ENCODE results near the gene PPFIBP2.

Gene PPFIBP2

GRCh38 chr11:7488681-7489080, 25.1 kb upstream of the PPFIBP2 start:
- no peaks in the 10 kb centered on the region for H3K4me1 ChIP-seq (ENCODE audit: low read length)
- no peaks in the 10 kb centered on the region for H3K9me2 ChIP-seq (replicated peaks; ENCODE audit: insufficient read depth, low read length)
- no peaks in the 10 kb centered on the region for H3K36me3 ChIP-seq (replicated peaks; ENCODE audit: insufficient read depth, low read length)
- no peaks in the 10 kb centered on the region for H4K20me1 ChIP-seq (ENCODE audit: insufficient read depth, low read length)
- no peak overlapping the region for H3K27ac ChIP-seq (ENCODE audit: low read length)
- no peak overlapping the region for H2AFZ ChIP-seq (ENCODE audit: low read length)
- no peaks in the 10 kb centered on the region for H3K79me2 ChIP-seq (ENCODE audit: low read length)
- H3F3A ChIP-seq (ENCODE audit: insufficient read depth, low read length), result no peaks in the 10 kb centered on the region
- TF ChIP-seq EZH2 (optimal IDR thresholded peaks at IDR 0.05; ENCODE audit: low read depth, low read length) (no peak), EZH2phosphoT487 (IDR thresholded peaks at IDR 0.05; ENCODE audit: low read length) (no peak), CTCF (IDR thresholded peaks at IDR 0.05; ENCODE audit: low read length) (no peak)
- DNase-seq, result no peak
- no peak overlapping the region for H3K4me2 ChIP-seq (ENCODE audit: low read depth, low read length)
- no peaks in the 10 kb centered on the region for H3K27me3 ChIP-seq (replicated peaks; ENCODE audit: insufficient read depth, low read length)
- no peak overlapping the region for H3K4me3 ChIP-seq (ENCODE audit: low read length)
- no peak overlapping the region for H3K9ac ChIP-seq (ENCODE audit: low read length)
- no peaks in the 10 kb centered on the region for H3K9me3 ChIP-seq (replicated peaks; ENCODE audit: insufficient read depth, low read length)

- no peak overlapping the region for H2AFZ ChIP-seq (ENCODE audit: low read length)
- H3K4me1 ChIP-seq (ENCODE audit: low read length), result no peaks in the 10 kb centered on the region
- no peaks in the 10 kb centered on the region for H4K20me1 ChIP-seq (ENCODE audit: insufficient read depth, low read length)
- no peaks in the 10 kb centered on the region for H3K79me2 ChIP-seq (ENCODE audit: low read length)
- H3K27ac ChIP-seq (ENCODE audit: low read length), result no peak overlapping the region
- H3K9ac ChIP-seq (ENCODE audit: low read length), result no peak overlapping the region
- no peak overlapping the region for H3K4me2 ChIP-seq (ENCODE audit: low read depth, low read length)
- no peaks in the 10 kb centered on the region for H3F3A ChIP-seq (ENCODE audit: insufficient read depth, low read length)
- H3K9me2 ChIP-seq (replicated peaks; ENCODE audit: insufficient read depth, low read length), result no peaks in the 10 kb centered on the region
- no peaks in the 10 kb centered on the region for H3K27me3 ChIP-seq (replicated peaks; ENCODE audit: insufficient read depth, low read length)
- TF ChIP-seq EZH2phosphoT487 (IDR thresholded peaks at IDR 0.05; ENCODE audit: low read length), result no peak
- TF ChIP-seq EZH2 (optimal IDR thresholded peaks at IDR 0.05; ENCODE audit: low read depth, low read length), result no peak
- TF ChIP-seq CTCF (IDR thresholded peaks at IDR 0.05; ENCODE audit: low read length), result no peak
- H3K36me3 ChIP-seq (replicated peaks; ENCODE audit: insufficient read depth, low read length), result no peaks in the 10 kb centered on the region
- no peaks in the 10 kb centered on the region for H3K9me3 ChIP-seq (replicated peaks; ENCODE audit: insufficient read depth, low read length)
- H3K4me3 ChIP-seq (ENCODE audit: low read length), result no peak overlapping the region
- no peak for DNase-seq
These were observed 24.4 kb upstream of the PPFIBP2 start for GRCh38 chr11:7489376-7489775.

DNA sequence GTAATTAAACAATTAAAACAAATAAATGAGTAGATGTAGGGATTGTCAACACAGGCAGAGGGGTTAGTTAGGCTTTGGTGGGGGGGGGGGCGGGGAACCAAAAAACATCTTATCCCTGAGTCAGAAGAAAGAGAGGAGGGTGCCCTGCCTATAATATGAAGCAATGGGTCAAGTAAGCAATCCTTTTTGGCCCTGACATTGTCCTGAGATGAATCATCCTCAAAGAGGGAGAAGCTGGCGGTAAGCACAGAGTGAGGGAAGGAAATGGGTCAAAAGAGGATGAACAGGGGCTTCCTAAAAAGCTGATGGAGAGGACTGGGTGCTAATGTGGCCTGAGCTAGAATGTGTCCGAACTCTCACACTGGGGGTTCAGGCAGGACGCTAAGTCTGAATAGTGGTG, 23.7 kb upstream of the PPFIBP2 start:
- Histone ChIP-seq H2AFZ (ENCODE audit: low read length) (no peak overlapping the region), H3K4me3 (ENCODE audit: low read length) (no peak overlapping the region), H3K36me3 (replicated peaks; ENCODE audit: insufficient read depth, low read length) (no peaks in the 10 kb centered on the region), H3K4me1 (ENCODE audit: low read length) (no peaks in the 10 kb centered on the region), H3K9me2 (replicated peaks; ENCODE audit: insufficient read depth, low read length) (no peaks in the 10 kb centered on the region), H3K27ac (ENCODE audit: low read length) (no peak overlapping the region), H4K20me1 (ENCODE audit: insufficient read depth, low read length) (no peaks in the 10 kb centered on the region), H3K9ac (ENCODE audit: low read length) (no peak overlapping the region), H3K27me3 (replicated peaks; ENCODE audit: insufficient read depth, low read length) (no peaks in the 10 kb centered on the region), H3K79me2 (ENCODE audit: low read length) (no peaks in the 10 kb centered on the region), H3K9me3 (replicated peaks; ENCODE audit: insufficient read depth, low read length) (no peaks in the 10 kb centered on the region), H3K4me2 (ENCODE audit: low read depth, low read length) (no peak overlapping the region), H3F3A (ENCODE audit: insufficient read depth, low read length) (no peaks in the 10 kb centered on the region)
- TF ChIP-seq CTCF (IDR thresholded peaks at IDR 0.05; ENCODE audit: low read length) (no peak), EZH2 (optimal IDR thresholded peaks at IDR 0.05; ENCODE audit: low read depth, low read length) (no peak), EZH2phosphoT487 (IDR thresholded peaks at IDR 0.05; ENCODE audit: low read length) (no peak)
- DNase-seq, result no peak
